Measurements from ENCODE around the gene NHP2.
A peak's percentile ranks its signal among the peaks of the same experiment; 100 is the strongest.
"Not testable (repeated sequence)": the region's sequence is repeated elsewhere in the genome, so short reads cannot be mapped to it uniquely, and the experiment has no call there.

Gene NHP2

DNA sequence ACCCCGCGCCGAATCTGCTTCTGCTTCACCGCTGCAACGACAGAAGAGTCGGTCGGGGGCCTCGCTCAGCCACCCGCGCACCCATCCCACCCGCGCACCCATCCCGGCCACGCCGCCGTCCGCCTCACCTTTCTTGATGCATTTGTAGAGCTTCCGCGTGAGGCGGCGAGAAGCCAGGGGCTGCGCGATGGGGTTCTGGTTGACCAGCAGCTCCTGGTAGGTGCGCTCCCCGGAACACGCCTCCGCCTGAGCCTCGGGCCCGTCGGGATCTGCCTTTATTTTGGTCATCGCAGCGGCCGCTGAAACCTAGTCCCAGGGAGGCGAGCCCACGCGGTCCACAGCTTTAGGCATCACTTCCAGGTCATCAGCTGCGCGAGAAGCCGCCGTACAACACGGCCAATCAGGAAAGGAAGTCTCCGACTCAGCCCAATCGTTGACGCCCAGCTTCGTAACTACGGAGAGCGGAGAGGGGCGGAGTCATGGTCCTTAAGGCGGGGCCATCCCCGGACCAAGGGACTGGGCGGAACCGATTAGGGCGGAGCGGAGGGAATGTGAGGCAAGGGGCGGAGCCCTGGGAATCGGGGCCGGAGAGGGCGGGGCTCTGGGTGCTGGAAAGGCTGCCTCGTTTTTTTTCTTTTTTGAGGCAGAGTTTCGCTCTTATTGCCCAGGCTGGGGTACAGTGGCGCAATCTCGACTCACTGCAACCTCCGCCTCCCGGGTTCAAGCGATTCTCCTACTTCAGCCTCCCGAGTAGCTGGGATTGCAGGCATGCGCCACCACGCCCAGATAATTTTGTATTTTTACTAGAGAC is at the start of gene NHP2:
Gene NHP2, minus strand, starts transcription at position 356 of the 811 bp plus-strand sequence. Its CDS starts 68 bp downstream, at position 288.
- DNase-seq (ENCODE audit: low read depth in 1 of 2, low spot score in 1 of 2), result peak; percentile 94 to 96

DNA sequence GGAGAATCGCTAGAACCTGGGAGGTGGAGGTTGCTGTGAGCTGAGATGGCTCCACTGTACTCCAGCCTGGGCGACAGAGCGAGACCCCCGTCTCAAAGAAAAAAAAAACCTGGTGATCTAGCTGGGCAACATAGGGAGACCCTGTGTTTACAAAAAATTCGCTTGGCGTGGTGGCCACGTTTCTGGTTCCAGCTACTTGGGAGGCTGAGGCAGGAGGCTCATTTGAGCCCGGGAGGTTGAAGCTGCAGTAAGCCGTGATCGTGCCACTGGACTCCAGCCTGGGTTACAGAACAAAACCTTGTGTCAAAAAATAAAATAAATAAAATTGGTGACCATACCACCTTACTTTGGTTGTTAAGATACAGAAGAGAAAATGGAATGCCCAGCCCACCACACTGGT is 48.9 kb upstream of the NHP2 start:
- no peak for DNase-seq (ENCODE audit: low read depth in 1 of 2, low spot score in 1 of 2)

DNA sequence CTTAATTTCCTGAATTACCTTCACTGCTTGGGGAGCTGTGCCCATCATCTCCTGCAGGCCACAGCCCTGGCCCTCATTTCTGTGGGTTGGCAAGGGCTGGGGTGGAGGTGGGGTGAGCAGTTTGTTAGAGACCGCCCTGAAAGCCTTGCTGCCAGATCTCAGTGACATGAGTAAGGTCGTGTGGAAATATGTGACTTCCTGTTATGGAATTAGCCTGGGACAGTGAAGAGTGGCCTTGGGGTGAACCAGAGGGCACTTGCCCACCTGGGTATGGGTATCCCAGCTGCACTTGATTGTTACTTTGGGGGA is 48.2 kb upstream of the NHP2 start:
- DNase-seq (ENCODE audit: low read depth in 1 of 2, low spot score in 1 of 2), result no peak

DNA sequence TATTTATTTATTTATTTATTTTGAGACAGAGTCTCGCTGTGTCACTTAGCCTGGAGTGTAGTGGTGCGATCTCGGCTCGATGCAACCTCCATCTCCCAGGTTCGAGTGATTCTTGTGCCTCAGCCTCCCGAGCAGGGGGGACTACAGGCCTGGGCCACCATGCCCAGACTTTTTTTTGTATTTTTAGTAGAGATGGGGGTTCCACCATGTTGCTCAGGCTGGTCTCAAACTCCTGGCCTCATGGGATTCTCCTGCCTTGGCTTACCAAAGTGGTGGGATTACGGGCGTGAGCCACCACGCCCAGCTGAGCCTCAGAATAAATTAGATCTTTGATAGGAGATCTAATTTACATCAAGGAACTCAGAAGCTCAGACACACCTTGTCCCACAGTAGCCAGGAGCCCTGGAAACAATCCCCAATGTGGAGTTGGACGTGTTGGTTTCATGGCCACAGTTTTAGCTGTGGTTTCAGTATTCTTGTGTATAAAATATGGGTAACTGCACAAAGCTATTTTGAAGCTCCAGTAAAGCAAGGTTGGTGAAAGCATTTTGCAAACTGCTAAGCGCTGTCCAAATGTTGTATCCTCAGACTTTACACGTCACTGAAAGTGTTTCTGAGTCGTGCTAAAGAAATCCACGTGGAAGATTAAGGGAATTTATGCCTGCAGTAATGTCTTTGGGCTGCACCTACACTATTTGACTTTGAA is 47.7 kb upstream of the NHP2 start:
- DNase-seq (ENCODE audit: low read depth in 1 of 2, low spot score in 1 of 2), result no peak

DNA sequence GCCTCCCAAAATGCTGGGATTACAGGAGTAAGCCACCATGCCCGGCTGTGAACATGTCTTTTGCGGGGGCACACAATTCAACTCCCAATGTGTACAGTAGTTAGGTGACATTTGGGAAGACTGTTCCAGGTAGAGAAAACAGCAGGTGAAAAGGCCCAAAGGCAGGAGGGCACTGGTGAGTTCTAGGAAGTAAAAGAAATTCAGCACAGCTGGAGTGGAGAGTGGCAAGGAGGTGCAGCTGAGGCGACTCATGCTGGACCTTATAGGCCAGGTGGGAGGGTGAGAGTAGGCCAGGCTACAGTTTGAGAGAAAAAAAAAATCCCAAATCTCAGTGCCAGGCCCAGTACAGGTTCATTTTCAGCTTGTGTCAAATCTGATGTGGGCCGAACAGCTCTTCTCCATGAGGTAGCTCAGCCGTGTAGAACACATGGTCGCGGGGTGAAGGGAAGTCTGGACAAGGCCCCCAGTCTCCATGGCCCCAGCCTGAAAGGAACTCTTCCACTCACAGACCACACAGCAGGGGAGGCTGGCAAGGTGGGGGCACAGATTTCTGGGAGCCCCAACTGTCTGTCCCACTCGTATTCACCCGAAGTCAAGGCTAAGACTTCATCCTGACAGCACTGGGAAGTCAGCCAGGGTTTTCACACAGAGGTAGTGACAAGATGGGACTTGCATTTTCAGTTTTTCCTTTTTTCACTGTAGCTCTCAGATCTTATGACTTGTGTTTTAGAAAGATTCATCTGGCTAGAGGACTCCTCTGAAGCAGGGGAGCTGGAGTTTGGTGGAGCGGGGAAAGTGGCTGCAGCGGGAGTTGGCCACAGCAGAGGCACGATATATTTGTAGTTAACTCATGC is 46.1 kb upstream of the NHP2 start:
- no peak for DNase-seq (ENCODE audit: low read depth in 1 of 2, low spot score in 1 of 2)

DNA sequence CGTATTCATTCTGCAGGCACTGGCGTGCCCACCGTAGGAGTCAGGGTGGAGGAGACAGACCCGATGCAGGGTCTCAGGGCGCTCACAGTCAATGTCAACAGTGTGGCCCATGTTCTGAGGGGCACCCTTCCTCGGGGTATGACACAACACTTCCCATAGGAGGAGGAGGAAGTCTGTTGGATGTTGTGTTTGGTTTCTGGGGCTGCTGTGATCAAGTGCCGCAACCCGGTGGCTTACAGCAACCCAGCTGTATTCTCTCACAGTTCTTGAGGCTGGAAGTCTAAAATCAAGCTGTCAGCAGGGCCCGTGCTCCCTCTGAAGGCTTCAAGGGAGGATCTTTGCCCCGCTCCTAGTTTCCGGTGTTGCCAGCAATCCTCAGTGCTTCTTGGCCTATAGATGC is 45.0 kb upstream of the NHP2 start:
- DNase-seq (ENCODE audit: low read depth in 1 of 2, low spot score in 1 of 2), result no peak

DNA sequence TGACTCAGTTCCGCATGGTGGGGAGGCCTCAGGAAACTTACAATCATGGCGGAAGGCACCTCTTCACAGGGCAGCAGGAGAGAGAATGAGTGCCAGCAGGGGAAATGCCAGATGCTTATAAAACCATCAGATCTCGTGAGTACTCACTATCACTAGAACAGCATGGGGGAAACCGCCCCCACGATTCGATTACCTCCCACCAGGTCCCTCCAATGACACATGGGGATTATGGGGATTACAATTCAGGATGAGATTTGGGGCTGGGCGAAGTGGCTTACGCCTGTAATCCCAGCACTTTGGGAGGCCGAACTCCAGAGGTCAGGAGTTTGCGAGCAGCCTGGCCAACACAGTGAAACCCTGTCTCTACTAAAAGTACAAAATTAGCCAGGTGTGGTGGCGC is 44.5 kb upstream of the NHP2 start:
- not testable (repeated sequence) for DNase-seq (ENCODE audit: low read depth in 1 of 2, low spot score in 1 of 2)

DNA sequence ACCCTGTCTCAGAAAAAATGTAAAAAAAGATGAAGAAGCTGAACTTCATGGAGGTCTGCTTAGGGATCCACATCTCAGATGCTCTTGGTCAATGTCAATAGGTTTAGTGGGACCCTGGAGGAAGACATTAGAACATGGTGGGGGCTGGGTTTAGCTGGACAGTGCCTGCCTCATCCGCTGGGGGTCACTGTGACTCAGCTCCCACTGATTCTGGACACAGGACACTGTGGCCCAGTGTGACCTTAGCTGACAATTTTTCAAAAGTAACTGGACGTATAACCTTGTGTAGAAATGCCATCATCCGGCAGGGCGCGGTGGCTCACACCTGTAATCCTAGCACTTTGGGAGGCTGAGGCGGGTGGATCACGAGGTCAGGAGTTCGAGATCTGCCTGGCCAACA is 43.3 kb upstream of the NHP2 start:
- DNase-seq (ENCODE audit: low read depth in 1 of 2, low spot score in 1 of 2), result no peak

DNA sequence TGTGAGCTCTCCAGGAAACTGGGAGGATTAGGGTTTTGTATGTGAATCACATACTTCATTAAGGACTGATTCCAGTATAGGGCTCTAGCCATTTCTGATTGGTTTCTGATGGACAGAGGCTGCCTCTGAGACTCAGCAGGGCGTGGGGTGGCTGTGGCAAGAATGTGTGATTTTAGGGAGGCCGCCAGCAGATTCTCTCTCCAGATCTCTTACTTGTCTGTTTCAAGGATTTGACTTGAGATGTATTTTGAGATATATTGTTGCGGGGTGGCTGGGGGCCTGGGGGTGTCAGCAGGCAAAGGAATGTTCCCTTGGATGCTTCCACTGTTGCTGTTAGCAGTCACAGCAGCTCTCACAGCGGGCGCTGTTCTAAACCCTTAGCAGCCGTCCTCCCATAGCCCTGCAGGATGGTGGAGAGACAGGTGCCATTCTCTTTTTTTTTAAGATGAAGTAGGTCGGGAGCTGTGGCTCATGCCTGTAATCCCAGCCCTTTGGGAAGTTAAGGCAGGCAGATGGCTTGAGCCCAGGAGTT is 42.7 kb upstream of the NHP2 start:
- no peak for DNase-seq (ENCODE audit: low read depth in 1 of 2, low spot score in 1 of 2)

DNA sequence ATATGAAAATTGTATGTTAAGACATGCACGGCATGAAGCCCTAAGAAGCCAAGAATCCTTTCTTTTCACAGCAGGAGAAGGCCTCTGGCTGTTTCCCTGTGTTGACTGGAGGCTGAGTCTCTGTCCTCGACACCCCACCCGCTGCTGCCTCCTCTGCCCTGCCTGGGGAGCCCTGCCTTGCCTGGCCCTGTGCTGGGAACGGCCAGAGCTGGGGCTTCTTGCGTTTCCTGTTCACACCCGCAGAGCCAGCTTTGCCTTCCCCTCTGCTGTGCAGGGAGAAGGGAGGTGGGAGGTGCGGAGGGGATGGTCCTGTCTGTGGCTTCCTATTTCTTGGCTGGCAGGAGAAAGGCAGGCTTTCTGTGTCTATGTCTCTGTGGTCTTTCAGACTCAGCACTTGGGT is 40.3 kb upstream of the NHP2 start:
- DNase-seq (ENCODE audit: low read depth in 1 of 2, low spot score in 1 of 2), result no peak

DNA sequence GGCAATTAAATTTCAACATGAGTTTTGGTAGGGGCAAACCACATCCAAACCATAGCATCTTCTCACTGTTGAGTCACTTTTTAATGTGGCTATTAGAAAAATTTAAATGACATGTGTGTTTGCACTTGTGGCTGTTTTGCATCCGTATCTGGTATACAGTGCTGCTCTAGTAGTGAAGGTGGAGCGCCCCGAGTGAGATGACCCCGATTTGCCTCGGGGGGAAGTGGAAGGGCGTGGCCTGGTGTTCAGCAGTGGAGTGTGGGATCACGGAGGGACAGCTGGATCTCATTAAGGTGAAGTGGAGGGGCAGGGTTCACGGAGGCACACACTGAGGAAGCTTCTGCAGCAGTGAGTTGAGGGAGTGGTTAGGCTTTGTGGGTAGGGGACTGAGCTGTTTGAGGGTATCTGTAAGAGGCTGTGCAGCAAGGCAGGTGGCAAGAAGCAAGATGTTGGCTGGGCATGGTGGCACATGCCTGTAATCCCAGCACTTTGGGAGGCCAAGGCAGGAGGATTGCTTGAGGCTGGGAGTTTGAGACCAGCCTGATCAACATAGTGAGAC is 39.6 kb upstream of the NHP2 start:
- DNase-seq (ENCODE audit: low read depth in 1 of 2, low spot score in 1 of 2), result no peak

DNA sequence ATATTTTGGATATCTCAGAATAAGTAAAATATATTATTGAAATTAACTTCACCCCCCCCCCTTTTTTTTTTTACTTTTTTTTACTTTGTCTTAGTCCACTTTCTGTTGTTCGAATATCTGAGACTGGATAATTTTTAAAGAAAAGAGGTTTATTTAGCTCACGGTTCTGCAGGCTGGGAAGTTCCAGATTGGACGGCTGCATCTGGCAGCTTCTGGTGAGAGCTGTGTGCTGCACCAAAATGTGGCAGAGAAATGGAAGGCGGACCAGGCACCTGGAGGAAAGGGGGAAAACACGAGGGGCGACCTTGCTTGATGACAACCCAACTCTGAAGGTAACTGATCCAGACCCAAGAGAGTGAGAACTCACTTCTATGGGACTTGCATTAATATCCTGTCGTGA is 39.1 kb upstream of the NHP2 start:
- no peak for DNase-seq (ENCODE audit: low read depth in 1 of 2, low spot score in 1 of 2)

DNA sequence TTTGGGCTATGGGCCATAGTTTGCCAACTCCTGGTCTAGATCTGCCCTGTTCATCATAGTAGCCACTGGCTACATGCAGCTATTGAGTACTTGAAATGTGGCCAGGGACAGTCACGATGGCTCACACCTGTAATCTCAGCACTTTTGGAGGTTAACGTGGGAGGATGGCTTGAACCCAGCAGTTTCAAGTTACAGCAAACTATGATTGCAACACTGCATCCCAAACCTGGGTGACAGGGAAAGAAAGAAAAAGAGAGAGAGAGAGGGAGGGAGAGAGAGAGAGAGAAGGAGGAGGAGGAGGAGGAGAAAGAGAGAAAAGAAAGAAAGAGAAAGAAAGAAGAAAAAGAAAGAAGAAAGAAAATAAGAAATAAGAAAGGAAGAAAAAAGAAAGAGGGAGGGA is 38.6 kb upstream of the NHP2 start:
- no peak for DNase-seq (ENCODE audit: low read depth in 1 of 2, low spot score in 1 of 2)

DNA sequence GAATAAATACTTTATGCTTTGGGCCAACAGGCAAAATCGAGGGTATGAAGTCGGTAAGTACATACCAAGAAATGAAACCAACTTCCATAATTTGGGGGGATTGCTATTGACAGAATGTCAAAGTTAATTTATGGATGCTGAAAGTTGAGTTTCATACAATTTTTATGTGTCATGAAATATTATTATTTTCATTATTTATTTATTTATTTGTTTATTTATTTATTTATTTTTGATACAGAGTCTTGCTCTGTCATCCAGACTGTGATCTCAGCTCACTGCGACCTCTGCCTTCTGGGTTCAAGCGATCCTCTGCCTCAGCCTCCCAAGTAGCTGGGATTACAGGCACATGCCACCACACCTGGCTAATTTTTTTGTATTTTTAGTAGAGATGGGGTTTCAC is 38.0 kb upstream of the NHP2 start:
- DNase-seq (ENCODE audit: low read depth in 1 of 2, low spot score in 1 of 2), result no peak

DNA sequence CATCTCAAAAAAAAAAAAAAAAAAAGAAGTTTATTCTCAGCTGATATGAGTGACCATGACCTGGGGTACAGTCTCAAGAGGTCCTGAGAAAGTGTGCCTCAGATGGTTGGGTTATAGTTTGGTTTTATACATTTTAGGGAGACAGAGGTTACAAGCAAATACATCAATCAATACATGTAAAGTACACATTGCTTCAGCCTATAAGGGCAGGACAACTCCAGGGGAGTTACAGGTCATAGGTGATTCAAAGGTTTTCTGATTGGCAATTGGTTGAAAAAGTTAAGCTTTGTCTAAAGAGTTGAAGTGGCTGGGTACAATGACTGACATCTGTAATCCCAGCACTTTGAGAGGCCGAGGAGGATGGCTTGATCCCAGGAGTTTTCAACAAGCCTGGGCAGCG is 35.7 kb upstream of the NHP2 start:
- no peak for DNase-seq (ENCODE audit: low read depth in 1 of 2, low spot score in 1 of 2)

DNA sequence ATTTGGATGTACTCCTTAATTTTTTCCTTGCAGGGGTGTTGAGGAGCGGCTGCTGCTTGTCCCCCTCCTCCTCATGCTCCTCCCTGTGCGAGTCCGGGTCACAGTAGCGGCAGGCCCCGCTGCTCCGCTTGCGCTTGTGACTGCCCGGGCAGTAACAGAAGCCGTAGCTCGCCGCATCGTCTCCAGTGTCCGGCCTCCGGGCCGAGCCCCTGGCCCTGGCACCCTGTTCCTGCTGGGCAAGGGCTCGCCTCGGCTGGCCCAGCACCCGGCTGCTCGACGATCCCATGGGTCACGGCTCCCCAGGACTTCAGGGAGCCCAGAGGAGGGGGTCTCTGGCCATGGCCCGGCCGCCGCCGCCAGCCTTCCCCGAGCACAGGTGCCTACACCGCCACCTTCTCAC is 33.3 kb upstream of the NHP2 start, which contains the start of gene GMCL2:
Gene GMCL2, minus strand, starts transcription at position 358 of the 400 bp plus-strand sequence. Its CDS starts 72 bp downstream, at position 286.
- no peak for DNase-seq (ENCODE audit: low read depth in 1 of 2, low spot score in 1 of 2)

DNA sequence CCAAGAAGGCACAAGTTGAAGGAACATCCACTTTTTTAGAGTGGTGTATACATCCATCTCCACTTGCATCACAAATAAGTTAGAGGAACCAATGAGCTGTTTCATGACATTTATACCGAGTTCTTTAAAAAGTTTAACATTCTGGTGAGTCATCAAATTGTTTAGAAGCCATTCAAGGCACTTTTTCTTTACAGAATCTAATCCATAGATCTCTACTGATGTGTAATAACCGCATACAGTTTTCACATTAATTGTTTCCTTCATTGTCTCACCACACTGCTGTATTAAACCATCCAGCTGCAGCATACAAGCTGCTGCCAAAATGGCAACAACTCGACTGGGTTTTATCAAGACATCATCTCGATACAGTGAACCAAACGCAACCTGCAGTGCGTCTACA is 32.7 kb upstream of the NHP2 start:
- no peak for DNase-seq (ENCODE audit: low read depth in 1 of 2, low spot score in 1 of 2)

DNA sequence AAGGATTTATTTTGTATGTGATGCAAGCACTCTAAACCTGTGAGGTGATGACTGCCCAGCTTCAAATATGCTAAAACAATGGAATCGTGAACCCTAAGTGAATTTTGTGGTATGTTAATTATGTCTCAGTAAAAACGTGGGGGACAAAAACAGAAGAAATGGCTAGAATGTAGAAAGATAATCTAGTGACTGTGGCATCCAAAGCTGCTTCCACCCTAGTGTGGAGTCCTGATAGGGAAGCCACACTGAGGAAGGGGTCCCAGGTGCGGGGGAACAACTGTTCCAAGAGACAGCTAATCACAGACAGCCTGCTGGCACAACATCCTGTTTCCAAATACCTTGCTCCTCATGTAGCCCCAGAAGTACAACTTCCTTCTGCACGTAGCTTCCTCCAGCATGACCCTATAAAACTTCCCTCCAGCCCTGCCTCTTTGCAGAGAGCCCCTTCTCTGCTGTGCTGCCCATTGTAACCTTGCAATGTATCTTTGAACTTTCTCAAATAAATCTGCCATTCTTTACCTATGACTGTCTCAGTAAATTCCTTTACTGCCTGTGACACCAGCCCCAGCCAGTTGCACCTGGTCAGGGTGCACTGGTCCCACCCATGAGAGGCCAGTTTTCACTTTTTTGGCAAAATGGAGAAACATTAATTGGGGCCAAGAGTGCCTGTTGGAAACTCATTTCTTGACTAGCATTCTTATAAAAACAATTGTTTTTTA is 28.6 kb upstream of the NHP2 start:
- no peak for DNase-seq (ENCODE audit: low read depth in 1 of 2, low spot score in 1 of 2)

DNA sequence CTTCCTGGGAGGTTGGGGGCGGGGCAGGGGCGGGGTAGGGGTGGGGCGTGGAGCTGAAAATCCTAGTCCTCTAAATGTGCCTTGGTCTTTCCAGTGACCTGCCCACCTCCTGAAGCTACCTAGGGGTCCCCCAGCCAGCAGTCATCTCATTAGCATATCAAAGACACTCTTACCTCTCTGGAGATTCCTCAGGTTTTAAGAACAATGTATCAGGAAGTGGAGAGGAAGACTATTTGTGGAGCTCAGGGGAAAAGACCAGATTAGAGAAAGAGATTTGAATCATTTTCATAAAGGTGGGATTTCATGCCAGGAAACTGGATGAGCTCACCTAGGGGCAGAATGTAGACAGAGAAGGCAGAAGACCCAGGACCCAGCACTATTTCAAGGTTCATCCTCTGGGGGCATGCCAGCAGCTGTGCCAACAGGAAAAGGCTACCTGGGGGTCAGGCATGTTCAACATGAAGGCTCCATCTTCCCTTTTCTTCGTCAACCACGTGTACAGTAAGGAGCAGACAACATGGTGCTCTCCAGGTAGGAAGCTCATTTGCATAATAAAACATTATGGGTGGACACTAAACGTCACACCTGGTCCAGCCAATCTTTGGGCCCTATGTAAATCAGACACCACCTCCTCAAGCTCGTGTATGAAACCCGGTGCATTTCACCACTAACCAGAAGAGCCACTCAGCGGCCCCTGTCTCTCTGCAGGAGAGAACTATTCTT is 26.6 kb upstream of the NHP2 start:
- no peak for DNase-seq (ENCODE audit: low read depth in 1 of 2, low spot score in 1 of 2)

DNA sequence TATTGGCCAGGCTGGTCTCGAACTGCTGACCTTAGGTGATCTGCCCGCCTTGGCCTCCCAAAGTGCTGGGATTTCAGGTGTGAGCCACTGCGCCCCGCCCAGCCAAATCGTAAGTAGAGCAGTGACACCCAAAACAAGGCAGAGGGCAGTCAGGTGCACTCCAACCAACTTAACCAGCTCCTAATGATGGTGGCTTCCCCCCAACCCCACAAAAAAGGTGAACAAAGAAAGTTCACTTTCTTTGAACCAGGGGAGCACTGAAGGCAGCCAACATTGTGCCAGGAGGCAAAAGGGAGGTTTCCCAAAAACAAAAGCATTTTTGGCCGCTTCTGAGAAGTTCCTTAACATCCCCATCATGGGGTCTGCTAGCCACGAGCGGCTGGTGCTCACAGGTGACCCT is 23.9 kb upstream of the NHP2 start:
- DNase-seq (ENCODE audit: low read depth in 1 of 2, low spot score in 1 of 2), result no peak

Data from activated T-helper 1 cell treated with anti-CD3 and anti-CD28 coated beads, Interleukin-2, amount 50 U/mL, for 16 hours (primary cell).